SHP77 treated with DMSO at 0.1 percent for 48 hours (cell line): Measurements from ENCODE around the gene PAX6.

Experiments used
- DNase-seq: peaks from one replicate; lab custom pipeline; 2025; lab: John Stamatoyannopoulos, UW

PAX6 gene

GRCh38 chr11:31810779-31811647 lies at the start of gene PAX6:
Gene PAX6 (minus strand): TSS chr11:31811322. CDS start chr11:31806411, 4,911 bp downstream.
- no peak for DNase-seq

- DNase-seq = no peak
Observed at GRCh38 chr11:31860391-31860790, 49.3 kb upstream of the PAX6 start.

- no peak for DNase-seq
Observed at GRCh38 chr11:31856248-31856647, 45.1 kb upstream of the PAX6 start.

GRCh38 chr11:31855466-31855865 lies 44.3 kb upstream of the PAX6 start:
- no peak for DNase-seq

DNA sequence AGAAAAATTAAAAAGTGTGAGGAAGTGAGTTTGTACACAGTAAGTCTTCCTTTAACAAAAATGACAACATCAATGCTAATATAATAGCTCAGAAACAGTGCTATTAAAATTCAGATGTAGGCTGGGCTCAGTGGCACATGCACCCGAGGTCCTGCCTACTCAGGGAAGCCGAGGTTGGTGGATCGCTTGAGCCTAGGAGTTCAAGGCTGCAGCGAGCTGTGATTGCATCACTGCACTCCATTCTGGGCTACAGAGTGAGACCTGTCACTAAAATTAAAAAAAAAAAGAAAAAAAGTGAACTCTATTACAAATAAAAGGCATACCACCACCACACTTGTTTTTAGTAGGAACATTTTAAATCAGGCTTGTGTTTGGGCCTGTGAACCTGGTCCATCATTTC lies 39.2 kb upstream of the PAX6 start:
- DNase-seq = no peak

DNA sequence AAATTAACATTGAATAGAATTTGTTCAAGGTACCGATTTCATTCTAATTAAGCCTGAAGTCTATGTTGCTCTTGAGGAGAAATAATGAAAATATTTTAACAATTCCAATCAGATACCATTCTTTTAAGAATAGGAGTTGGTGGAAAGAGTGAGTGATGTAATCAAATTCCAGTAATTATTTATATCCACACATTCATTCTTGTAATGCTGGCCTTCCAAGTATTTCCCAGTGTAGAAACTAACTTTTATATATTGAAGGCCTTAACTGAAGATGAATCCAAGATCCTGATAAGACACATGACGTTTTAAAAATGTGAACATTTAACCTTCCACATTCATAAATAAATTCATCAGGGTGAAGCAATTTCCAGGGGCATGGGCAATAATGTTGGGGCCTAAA lies 36.6 kb upstream of the PAX6 start:
- no peak for DNase-seq

DNA sequence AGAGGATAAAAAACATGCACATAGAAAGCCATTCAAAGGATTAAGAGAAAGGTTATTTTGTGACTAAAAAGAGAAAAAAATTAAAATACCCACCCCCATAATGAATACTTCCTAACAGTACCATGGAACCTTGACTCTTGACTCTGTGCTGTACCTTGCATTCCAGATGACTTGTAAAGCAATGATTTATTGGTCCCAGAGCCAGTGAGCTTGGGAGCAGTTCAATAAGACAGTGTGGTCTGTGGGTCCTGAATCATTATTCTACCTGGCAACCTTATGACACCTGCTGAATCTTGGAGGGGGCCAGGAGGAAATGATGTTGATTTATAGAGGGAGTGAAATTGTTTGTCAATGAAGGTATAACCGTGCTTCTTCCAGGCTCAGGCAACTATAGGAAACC lies 34.2 kb upstream of the PAX6 start:
- DNase-seq = no peak

GRCh38 chr11:31844351-31844750 lies 33.2 kb upstream of the PAX6 start:
- no peak for DNase-seq

DNA sequence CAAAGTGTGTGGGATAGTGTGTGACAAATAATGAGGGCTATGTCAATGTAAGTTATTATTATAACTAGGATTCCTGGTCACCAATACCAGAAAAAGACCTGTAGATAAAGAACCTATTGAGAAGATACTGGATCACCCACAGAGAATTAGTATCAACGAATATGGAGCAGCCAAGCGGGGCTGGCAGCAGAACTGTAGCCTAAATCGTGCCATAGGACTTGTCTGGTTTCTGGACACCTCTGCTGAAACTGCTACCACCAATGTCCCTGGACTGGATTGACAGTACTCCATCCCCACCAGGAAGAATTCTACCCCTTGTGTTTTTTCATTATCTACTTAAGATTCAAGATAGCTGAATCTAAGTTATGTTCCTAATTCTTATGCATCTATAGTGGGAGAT lies 30.3 kb upstream of the PAX6 start:
- no peak for DNase-seq

GRCh38 chr11:31834237-31834636 lies 23.1 kb upstream of the PAX6 start:
- DNase-seq = no peak

- DNase-seq = no peak
Observed at GRCh38 chr11:31830406-31830805, 19.3 kb upstream of the PAX6 start.

DNA sequence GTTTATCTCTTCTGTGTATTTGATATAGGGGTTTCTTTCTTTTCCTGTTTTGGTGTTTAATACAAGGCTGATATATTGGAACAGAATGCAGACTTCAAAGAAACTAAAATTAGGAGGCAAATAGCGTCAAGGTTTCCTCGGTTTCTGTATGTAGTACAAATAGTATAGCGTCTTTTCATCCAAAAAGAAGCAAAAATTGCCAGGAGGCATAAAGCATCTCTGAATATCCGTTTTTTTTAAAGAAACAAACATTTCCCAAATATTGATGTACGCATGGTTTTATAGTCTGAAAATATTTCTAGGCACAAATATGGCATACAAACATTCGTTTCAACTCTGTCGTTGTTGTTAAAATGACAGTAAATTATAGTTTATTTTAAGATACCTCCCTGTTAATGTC lies 17.1 kb upstream of the PAX6 start:
- no peak for DNase-seq

- DNase-seq = no peak
Observed at GRCh38 chr11:31827455-31828206, 16.5 kb upstream of the PAX6 start.

GRCh38 chr11:31826536-31827438 lies 15.7 kb upstream of the PAX6 start:
- no peak for DNase-seq

DNA sequence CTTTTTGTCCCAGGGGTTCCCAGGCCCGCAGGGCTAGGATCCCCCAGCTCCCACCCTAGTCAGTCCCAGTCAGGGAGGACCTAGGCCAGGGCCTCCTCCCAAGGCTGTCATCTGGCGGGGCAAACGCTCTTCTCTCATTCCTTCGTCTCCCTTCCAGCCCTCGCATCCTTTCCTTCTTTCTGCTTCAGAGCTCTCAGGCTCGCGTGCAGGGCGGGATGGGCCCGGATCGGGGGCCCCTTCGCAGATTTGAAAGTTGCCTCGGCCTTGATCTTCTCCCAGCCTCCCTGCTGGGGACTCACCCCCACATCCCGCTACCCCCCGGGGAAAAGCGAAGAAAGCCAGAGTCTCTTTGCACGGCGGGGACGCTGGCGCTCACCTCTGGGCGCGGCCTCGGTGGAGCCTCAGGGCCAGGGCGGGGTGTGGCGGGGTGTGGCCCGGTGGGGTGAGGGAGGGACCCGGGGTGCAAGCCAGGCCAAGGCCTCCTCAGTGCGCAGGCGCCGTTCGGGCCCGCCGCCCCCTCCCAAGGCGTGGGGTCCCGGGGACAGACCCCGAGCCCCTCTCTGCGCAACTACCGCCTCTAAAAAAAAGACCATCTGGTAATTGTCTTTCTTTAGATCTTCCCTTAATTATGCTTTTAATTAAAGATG lies 14.8 kb upstream of the PAX6 start:
- no peak for DNase-seq

DNA sequence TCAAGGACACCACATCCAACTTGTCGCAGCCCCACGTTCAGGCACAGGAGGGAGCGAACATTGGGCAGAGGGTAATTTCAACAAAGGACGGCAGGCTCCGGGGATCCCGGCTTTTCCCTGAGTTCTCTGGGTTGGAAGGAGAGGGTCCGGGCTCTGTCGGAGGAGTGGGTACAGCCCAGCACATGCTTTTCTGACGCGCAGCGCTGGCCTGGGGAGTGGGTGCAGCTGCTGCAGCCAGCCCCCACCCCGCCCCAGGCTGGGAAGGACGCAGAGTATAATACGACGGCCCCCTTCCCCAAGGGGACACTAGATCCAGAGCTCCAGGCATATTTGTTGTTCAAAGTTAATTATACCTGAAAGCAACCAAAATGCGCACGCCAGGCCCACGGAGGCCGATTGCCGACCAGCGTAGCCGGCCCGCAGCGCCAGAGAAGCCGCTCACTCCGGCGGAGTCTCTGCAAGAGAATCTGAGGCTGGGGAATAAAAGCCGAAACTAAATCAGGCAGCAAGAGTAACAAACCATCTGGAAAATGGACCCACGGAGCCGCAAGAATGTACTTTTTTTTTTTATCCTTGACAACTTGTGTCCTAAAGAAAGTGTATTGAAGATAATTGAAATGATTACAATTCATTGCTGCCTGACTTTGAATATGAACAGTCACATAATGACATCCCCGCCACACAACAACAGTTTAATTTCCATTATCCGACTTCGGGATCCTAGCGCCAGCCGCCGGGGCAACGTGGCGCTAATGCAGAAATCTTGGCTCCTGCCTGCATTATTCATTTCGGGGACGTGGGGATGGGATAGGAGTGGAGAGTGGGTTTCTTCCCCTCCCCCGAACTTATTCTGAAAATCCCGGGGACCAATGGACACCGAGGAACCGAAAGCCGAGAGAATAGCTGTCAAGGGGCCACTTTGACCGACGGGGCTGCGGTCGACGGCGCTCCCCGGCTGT lies 14.0 kb upstream of the PAX6 start:
- DNase-seq = no peak

GRCh38 chr11:31824332-31824878 lies 13.3 kb upstream of the PAX6 start:
- DNase-seq = no peak

DNA sequence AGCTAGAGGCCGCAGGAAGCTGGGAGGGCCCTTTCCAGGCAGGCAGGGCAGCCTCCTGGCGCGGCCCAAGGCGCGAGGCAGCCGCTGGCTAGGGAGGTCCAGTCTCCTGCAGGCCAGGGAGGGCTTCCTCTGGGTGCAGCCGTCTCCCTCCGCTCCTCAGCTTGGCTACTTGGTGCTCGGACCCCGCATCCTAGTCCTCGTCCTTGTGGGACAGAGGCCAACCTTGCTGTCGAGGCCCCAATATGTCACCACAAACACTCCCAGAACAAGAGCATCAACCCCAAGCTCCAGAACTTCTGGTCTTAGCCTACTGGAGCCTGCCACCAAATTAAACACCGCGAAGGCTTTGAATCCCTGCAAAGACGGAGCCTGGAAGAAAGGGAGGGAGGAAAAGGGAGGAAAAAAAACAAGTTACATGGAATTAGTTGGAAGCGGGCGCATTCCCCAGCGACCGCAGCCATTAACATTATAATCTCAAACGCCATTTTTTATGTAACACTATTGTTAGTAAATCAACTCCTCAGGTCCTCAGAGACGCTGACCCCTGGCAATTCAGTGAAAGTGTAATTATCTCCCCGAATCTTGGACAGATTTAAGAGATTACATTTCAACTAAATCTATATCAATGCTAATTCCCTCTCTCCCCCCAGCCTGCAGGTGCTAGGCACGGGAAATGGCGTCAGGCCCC lies 12.7 kb upstream of the PAX6 start:
- DNase-seq = no peak

- DNase-seq = no peak
Observed at GRCh38 chr11:31822927-31823643, 12.0 kb upstream of the PAX6 start.
